Measurements from ENCODE around the gene MACROH2A1.
"Not testable (repeated sequence)": the region's sequence is repeated elsewhere in the genome, so short reads cannot be mapped to it uniquely, and the experiment has no call there.

MACROH2A1 gene

DNA sequence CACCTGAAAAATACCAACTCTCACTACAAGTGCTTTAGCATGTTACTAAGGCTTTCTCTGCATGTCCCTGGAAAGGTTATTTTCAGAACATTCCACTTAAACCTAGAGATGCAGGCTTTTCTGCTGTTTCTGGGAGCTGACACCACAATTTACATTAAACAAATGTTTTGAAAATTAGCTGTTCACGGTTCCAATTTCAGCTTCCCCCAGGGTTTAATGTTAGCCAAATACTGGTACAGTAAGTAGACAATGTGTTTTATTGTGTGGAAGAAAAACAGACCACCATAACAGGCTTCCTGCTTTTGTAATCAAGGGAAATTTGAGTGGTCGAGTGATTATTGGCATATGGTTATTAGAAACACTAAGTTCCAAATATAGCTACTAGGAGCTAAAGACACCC lies 32.0 kb downstream of the MACROH2A1 start:
- DNase-seq (ENCODE audit: low spot score), result no peak
- TF ChIP-seq CTCF (IDR thresholded peaks at IDR 0.05; ENCODE audit: borderline replicate concordance, control extremely low read depth, extremely low read depth, insufficient read depth, missing control alignments), result no peak
- in situ Hi-C loops (cut with MboI; ENCODE audit: low sequenced_read_pairs, unreplicated experiment), result no loop called here

DNA sequence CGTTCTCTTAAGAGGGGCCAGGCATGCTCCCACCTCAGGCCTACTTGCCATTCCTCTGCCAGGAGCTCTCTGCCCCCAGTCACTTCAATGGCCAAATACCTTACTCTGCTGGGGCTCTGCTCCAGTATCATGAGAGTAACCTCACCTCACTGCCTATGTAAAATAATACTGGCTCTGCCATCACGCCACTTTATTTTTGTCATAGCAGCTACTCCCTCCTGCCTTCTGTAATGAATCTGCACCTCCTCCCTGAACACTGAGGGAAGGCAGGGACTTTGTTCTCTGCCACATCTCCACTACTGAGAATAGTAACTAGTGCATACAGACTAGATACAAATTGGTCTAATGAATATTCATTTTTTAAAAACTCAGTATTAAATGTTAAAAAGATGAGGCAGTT lies 33.8 kb downstream of the MACROH2A1 start:
- in situ Hi-C loops (cut with MboI; ENCODE audit: low sequenced_read_pairs, unreplicated experiment), result no loop called here
- no peak for TF ChIP-seq CTCF (IDR thresholded peaks at IDR 0.05; ENCODE audit: borderline replicate concordance, control extremely low read depth, extremely low read depth, insufficient read depth, missing control alignments)
- DNase-seq (ENCODE audit: low spot score), result no peak

GRCh38 chr5:135364421-135365262 lies 34.4 kb downstream of the MACROH2A1 start:
- in situ Hi-C loops (cut with MboI; ENCODE audit: low sequenced_read_pairs, unreplicated experiment), result no loop called here
- DNase-seq (ENCODE audit: low spot score), result no peak
- TF ChIP-seq CTCF (IDR thresholded peaks at IDR 0.05; ENCODE audit: borderline replicate concordance, control extremely low read depth, extremely low read depth, insufficient read depth, missing control alignments), result no peak

DNA sequence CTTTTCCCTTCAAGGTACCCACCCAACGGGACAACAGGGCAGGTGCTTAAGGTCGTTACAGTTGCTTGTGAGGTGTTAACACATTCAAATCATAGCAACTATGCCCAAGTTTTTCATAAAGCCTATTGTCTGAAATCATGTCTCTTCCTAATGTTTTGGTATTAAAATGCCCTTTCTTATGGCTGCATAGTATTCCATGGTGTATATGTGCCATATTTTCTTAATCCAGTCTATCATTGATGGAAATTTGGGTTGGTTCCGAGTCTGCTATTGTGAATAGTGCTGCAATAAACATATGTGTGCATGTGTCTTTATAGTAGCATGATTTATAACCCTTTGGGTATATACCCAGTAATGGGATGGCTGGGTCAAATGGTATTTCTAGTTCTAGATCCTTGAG lies 35.7 kb downstream of the MACROH2A1 start:
- DNase-seq (ENCODE audit: low spot score); in situ Hi-C loops (cut with MboI; ENCODE audit: low sequenced_read_pairs, unreplicated experiment): not testable (repeated sequence)

DNA sequence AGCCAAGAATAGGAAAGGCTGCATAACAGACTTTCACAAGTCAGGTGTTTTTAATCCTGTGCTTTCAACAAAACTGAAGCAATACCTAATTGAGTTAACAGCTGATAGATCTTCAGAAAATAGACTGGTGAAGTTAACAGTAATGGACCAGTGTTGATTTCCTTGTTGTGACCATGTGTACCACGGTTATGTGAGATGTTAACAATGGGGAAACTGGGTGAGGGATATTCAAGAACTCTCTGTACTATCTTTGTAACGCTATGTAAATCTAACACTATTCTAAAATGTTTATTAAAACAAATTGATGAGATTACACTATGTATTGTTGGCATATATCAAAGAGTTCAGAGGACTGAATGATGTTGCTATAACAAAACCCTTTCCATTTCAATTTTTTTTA lies 36.9 kb downstream of the MACROH2A1 start:
- no peak for TF ChIP-seq CTCF (IDR thresholded peaks at IDR 0.05; ENCODE audit: borderline replicate concordance, control extremely low read depth, extremely low read depth, insufficient read depth, missing control alignments)
- no peak for DNase-seq (ENCODE audit: low spot score)
- in situ Hi-C loops (cut with MboI; ENCODE audit: low sequenced_read_pairs, unreplicated experiment), result no loop called here

GRCh38 chr5:135360278-135361274 lies 38.5 kb downstream of the MACROH2A1 start:
- no peak for TF ChIP-seq CTCF (IDR thresholded peaks at IDR 0.05; ENCODE audit: borderline replicate concordance, control extremely low read depth, extremely low read depth, insufficient read depth, missing control alignments)
- in situ Hi-C loops (cut with MboI; ENCODE audit: low sequenced_read_pairs, unreplicated experiment), result no loop called here
- no peak for DNase-seq (ENCODE audit: low spot score)

Measured in GM13976 (cell line).